PC-9 (cell line): ENCODE measurements around the gene MAP2K4. TPM values are rescaled to one million over a fixed set of nuclear protein-coding genes. Genes with fewer than 3 reads are reported as not detected.

Experiments
- BruUV-seq: library from RNA; stranded (reverse); fragments of 400-500 nt; replicated peaks from 2 replicates; lab custom pipeline; 2021; lab: Mats Ljungman, UMichigan
- CTCF ChIA-PET: fragments of 300-600 bp; sonication (Branson Sonifier 250); formaldehyde crosslinking; loops from one replicate; lab custom pipeline; 2022; ENCODE audit warnings: antibody characterized with exemption; lab: Charles Lee
- POLR2A ChIA-PET: fragments of 300-600 bp; sonication (Branson Sonifier 250); formaldehyde crosslinking; loops from one replicate; lab custom pipeline; 2022; ENCODE audit warnings: antibody characterized with exemption; ENCODE audit not compliant: unreplicated experiment; lab: Charles Lee
- DNase-seq, 2 experiments: peaks; one replicate each; pipeline versions ENCODE4 v3.0.0 to v3.0.0-alpha.2; 2015 to 2022; ENCODE audit warnings: mixed read lengths in 1 of 2
- H2AFZ ChIP-seq: fragments of 200-600 bp; sonication (generic); 2 replicates; pipeline ENCODE4 v1.8.1; 2017; ENCODE audit warnings: antibody characterized with exemption
- H3F3A ChIP-seq: fragments of 200-600 bp; sonication (generic); 2 replicates; pipeline ENCODE4 v1.8.1; 2017; ENCODE audit warnings: antibody characterized with exemption, mild to moderate bottlenecking, low read depth; ENCODE audit not compliant: insufficient read depth
- H3K27ac ChIP-seq: fragments of 200-600 bp; sonication (generic); 2 replicates; pipeline ENCODE4 v1.6.1; 2016; ENCODE audit warnings: mixed run types
- H3K27me3 ChIP-seq: fragments of 200-600 bp; sonication (generic); 2 replicates; pipeline ENCODE4 v1.6.1; 2016; ENCODE audit warnings: low read depth, mixed run types; ENCODE audit not compliant: insufficient read depth
- H3K36me3 ChIP-seq: fragments of 200-600 bp; sonication (generic); 2 replicates; pipeline ENCODE4 v1.6.1; 2016; ENCODE audit warnings: low read depth, mixed run types
- H3K4me1 ChIP-seq: fragments of 200-600 bp; sonication (generic); replicated peaks from 2 replicates; pipeline ENCODE4 v1.6.1; 2016; ENCODE audit warnings: mixed run types; ENCODE audit not compliant: insufficient read depth
- H3K4me2 ChIP-seq: fragments of 200-600 bp; sonication (generic); 2 replicates; pipeline ENCODE4 v1.6.1; 2017; ENCODE audit warnings: mixed run types
- H3K4me3 ChIP-seq: fragments of 200-600 bp; sonication (generic); 2 replicates; pipeline ENCODE4 v1.6.1; 2016; ENCODE audit warnings: mixed run types
- H3K79me2 ChIP-seq: fragments of 200-600 bp; sonication (generic); 2 replicates; pipeline ENCODE4 v1.6.1; 2017; ENCODE audit warnings: low read depth, mixed run types
- H3K9me2 ChIP-seq: fragments of 200-600 bp; sonication (generic); 2 replicates; pipeline ENCODE4 v1.8.1; 2017; ENCODE audit warnings: mild to moderate bottlenecking; ENCODE audit not compliant: insufficient read depth
- H3K9me3 ChIP-seq: fragments of 200-600 bp; sonication (generic); 2 replicates; pipeline ENCODE4 v1.8.1; 2016; ENCODE audit warnings: low read depth; ENCODE audit not compliant: insufficient read depth
- H4K20me1 ChIP-seq: fragments of 200-600 bp; sonication (generic); 2 replicates; pipeline ENCODE4 v1.8.1; 2017; ENCODE audit not compliant: insufficient read depth
- EZH2 ChIP-seq: fragments of 200-600 bp; sonication (generic); IDR thresholded peaks from 2 replicates; pipeline ENCODE4 v1.8.0; 2017; ENCODE audit warnings: antibody characterized with exemption, low read depth
- intact Hi-C: fragments of 100-400 bp; cut with micrococcal nuclease; formaldehyde crosslinking; loops from one replicate; pipeline ENCODE4 v1.10.0; 2022; ENCODE audit not compliant: unreplicated experiment
- total RNA-seq: library from RNA; stranded (reverse); gene quantifications from 2 replicates; pipeline ENCODE4 v1.2.3, GENCODE V29; 2021
- TF ChIP-seq, protein P1 (sequence below): fragments of 200-600 bp; sonication (generic); conservative IDR thresholded peaks from 2 replicates; pipeline ENCODE4 v1.6.1; 2017; ENCODE audit warnings: mixed run types, antibody characterized with exemption, mild to moderate bottlenecking, moderate library complexity

MAP2K4 gene
- total RNA-seq, 1 experiment from 2014 or later = 44.3 TPM

DNA sequence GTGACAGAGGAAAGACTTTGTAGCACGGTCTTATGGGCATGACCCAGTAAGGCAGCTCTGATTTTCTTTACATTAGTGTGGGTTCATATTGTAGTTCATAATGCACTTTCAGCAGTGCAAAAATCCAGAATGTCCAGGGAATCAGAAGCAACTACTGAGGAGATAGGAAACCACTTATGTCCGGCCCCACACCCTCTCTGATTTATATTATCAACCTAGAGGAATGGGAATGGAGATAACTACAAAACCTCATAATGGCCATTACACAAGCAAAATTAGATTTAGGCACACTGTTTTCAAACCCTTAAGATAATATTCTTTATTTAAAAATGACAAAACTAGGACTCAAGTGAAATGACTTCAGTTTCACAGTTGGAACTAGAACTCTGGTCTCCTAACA is 7.9 kb downstream of the MAP2K4 start:
- TF ChIP-seq, protein P1, sequence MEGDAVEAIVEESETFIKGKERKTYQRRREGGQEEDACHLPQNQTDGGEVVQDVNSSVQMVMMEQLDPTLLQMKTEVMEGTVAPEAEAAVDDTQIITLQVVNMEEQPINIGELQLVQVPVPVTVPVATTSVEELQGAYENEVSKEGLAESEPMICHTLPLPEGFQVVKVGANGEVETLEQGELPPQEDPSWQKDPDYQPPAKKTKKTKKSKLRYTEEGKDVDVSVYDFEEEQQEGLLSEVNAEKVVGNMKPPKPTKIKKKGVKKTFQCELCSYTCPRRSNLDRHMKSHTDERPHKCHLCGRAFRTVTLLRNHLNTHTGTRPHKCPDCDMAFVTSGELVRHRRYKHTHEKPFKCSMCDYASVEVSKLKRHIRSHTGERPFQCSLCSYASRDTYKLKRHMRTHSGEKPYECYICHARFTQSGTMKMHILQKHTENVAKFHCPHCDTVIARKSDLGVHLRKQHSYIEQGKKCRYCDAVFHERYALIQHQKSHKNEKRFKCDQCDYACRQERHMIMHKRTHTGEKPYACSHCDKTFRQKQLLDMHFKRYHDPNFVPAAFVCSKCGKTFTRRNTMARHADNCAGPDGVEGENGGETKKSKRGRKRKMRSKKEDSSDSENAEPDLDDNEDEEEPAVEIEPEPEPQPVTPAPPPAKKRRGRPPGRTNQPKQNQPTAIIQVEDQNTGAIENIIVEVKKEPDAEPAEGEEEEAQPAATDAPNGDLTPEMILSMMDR = no peak
- no peak for TF ChIP-seq EZH2
- intact Hi-C loops = no loop called here
- Histone ChIP-seq H3F3A (peaks cover 11% of the 10 kb centered on the region), H2AFZ (no peak overlapping the region), H3K27ac (no peak overlapping the region), H3K36me3 (no peaks in the 10 kb centered on the region; the same call in 1 of the 2 replicates), H3K4me2 (no peak overlapping the region), H3K4me3 (no peak overlapping the region), H3K9me2 (no peaks in the 10 kb centered on the region), H3K79me2 (peaks cover 74% of the 10 kb centered on the region), H4K20me1 (no peaks in the 10 kb centered on the region; the same call in 1 of the 2 replicates), H3K9me3 (peaks cover 3% of the 10 kb centered on the region; the same call in 1 of the 2 replicates), H3K27me3 (no peaks in the 10 kb centered on the region), H3K4me1 (peaks cover 26% of the 10 kb centered on the region)
- BruUV-seq = no TSS peak
- DNase-seq = no peak
- POLR2A ChIA-PET = no interaction called here
- CTCF ChIA-PET = interaction anchor here (0.6 kb wide), 1 partner anchor 1343 kb away, joined by 3 read pairs; no protein-coding TSS in a partner anchor

DNA sequence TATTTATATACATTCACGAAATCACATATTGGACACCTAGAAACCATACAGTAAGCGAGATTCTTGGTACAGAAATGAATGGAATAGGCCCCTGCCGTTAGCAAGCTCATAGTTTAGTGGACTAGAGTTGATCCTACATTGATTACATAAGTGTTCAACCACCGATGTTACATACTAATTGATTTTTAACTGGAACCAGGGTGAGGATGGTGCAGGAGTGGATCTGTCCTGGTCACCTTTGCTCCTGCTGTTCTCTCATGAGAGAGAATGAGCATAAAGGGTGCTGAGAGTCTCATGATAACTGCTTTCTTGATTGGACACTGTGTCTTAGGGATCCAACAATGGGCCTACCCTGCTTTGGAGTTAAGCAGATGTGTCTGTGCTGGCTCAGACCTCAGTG is 13.9 kb downstream of the MAP2K4 start:
- no peak overlapping the region for H3K27ac ChIP-seq
- no peaks in the 10 kb centered on the region for H3K36me3 ChIP-seq
- H2AFZ ChIP-seq = no peak overlapping the region
- no peaks in the 10 kb centered on the region for H3K9me3 ChIP-seq
- BruUV-seq = no TSS peak
- TF ChIP-seq EZH2 = no peak
- TF ChIP-seq, protein P1 = no peak
- H3K4me1 ChIP-seq = no peaks in the 10 kb centered on the region
- H3K4me3 ChIP-seq = no peak overlapping the region
- no peak overlapping the region for H3K4me2 ChIP-seq
- H4K20me1 ChIP-seq = peaks cover 2% of the 10 kb centered on the region; the same call in 1 of the 2 replicates
- no peaks in the 10 kb centered on the region for H3K9me2 ChIP-seq
- POLR2A ChIA-PET = interaction anchor here (0.6 kb wide), 1 partner anchor 14 kb away, joined by 3 read pairs; no protein-coding TSS in a partner anchor
- H3F3A ChIP-seq = no peaks in the 10 kb centered on the region
- CTCF ChIA-PET = no interaction called here
- intact Hi-C loops = no loop called here
- peaks cover 35% of the 10 kb centered on the region for H3K79me2 ChIP-seq
- no peak for DNase-seq
- H3K27me3 ChIP-seq = no peaks in the 10 kb centered on the region

DNA sequence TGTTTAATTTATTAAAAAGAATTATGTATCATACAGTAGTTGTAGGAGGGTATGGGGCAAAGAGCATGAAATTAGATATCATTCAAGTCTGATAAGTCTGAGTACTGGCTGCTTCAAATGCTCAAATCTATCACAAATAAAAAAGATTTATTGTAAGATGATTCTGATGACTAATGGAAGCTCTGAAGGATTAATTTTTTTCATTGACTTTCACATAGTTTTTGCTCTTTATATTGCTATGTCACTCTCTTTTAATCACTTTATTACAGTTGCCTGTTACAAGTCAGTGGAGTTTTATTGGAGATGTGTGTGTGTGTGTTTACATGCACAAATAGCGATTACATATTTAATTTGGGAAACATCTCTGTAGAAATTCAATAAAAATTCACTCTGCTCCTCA is 15.0 kb downstream of the MAP2K4 start:
- Histone ChIP-seq H2AFZ (no peak overlapping the region), H3K27ac (no peak overlapping the region), H3K27me3 (no peaks in the 10 kb centered on the region), H3K4me1 (no peaks in the 10 kb centered on the region), H3K79me2 (peaks cover 30% of the 10 kb centered on the region), H3K9me2 (no peaks in the 10 kb centered on the region), H3K4me3 (no peak overlapping the region), H3K4me2 (no peak overlapping the region), H3F3A (no peaks in the 10 kb centered on the region), H4K20me1 (0 out of 2 replicates have a peak, but pooled peaks cover 6% of the 10 kb centered on the region), H3K36me3 (no peaks in the 10 kb centered on the region), H3K9me3 (no peaks in the 10 kb centered on the region)
- CTCF ChIA-PET = no interaction called here
- intact Hi-C loops = no loop called here
- no TSS peak for BruUV-seq
- no peak for DNase-seq
- TF ChIP-seq, protein P1 = no peak
- no peak for TF ChIP-seq EZH2
- POLR2A ChIA-PET = no interaction called here
